Suppressor macrophage (primary cell): ENCODE results near the gene CUX1.
"Not testable (repeated sequence)": the region's sequence is repeated elsewhere in the genome, so short reads cannot be mapped to it uniquely, and the experiment has no call there.

Source experiments
- DNase-seq, 4 experiments: peaks; one replicate each; pipeline ENCODE4 v3.0.0-alpha.2; 2020 to 2022

Gene CUX1

GRCh38 chr7:102046373-102047117, 229.1 kb downstream of the CUX1 start:
- no peak for DNase-seq

DNA sequence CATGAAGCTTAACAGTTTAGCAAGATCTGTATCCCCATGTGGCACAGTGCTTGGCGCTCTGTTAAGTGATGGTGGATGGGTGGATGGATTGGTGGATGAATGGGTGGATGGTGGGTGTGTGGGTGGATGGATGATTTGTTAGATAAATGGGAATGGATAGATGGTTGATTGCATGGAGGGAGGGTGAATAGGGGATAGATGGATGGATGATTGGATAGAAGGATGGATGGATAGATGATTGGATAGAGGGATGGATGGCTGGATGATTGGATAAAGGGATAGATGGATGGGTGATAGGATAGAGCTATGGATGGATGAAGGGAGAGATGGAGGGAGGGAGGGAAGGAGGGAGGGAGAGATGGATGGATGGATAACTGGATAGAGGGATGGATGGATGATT, 229.7 kb downstream of the CUX1 start:
- no peak for DNase-seq

GRCh38 chr7:102049765-102050164, 232.3 kb downstream of the CUX1 start:
- DNase-seq = no peak

GRCh38 chr7:102050864-102051460, 233.5 kb downstream of the CUX1 start:
- no peak for DNase-seq

DNA sequence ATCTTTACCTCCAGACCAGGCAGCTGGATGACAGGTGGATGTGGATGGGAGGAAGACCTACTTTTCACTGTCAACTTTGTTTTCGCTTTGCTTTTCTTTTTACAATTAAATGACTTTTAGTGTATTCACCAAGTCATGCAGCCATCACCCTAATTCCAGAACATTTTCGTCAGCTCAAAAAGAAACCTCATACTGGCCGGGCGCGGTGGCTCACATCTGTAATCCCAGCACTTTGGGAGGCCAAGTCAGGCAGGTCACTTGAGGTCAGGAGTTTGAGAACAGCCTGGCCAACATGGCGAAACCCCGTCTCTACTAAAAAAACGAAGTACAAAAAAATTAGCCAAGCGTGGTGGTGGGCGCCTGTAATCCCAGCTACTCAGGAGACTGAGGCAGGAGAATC, 234.3 kb downstream of the CUX1 start:
- DNase-seq = not testable (repeated sequence)

DNA sequence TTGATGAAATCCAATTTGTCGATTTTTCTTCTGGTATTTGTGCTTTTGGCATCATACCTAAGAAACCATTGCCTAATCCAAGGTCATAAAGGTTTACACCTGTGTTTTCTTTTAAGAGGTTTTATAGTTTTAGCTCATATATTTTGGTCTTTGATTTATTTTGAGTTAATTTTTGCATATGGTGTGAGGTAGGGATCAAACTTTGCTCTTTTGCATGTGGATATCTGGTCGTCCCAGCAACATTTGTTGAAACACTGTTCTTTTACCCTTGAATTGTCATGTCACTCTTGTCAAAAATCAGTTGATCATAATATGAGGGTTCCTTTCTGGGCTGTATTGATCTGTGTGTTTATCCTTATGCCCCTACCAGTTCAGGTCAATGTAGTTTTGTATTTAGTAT, 236.7 kb downstream of the CUX1 start:
- no peak for DNase-seq

GRCh38 chr7:102055181-102055976, 238.0 kb downstream of the CUX1 start:
- DNase-seq = no peak

GRCh38 chr7:102059524-102059923, 242.1 kb downstream of the CUX1 start:
- DNase-seq = no peak

DNA sequence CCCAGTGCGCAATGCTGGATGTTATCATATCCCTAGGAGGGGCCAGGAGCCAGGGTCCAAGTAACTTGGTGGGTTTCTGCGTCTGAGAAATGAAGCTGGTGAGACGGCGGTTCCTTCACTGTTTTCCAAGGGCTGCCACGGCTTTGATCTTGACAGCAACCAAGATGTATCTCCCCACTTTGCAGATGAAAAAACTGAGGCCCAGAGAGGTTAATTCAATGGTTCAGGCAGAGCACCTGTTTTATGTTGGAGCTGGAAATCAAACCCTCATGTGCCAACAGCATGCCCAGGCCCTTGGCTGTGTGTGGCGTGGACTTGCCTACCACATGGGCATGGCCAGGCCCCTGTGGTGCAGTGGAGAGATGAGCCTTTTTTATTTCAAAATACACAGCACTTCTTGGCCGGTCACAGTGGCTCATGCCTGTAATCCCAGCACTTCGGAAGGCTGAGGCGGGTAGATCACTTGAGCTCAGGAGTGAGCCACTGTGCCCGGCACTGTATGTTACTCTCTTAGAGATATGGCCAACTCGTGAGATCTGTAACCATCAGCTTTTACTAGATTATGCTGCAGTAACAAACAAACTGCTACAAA, 244.0 kb downstream of the CUX1 start:
- DNase-seq = no peak

- DNase-seq = peak; percentile 95 to 99 (median 97)
Observed at GRCh38 chr7:102061981-102062390, 244.6 kb downstream of the CUX1 start.

DNA sequence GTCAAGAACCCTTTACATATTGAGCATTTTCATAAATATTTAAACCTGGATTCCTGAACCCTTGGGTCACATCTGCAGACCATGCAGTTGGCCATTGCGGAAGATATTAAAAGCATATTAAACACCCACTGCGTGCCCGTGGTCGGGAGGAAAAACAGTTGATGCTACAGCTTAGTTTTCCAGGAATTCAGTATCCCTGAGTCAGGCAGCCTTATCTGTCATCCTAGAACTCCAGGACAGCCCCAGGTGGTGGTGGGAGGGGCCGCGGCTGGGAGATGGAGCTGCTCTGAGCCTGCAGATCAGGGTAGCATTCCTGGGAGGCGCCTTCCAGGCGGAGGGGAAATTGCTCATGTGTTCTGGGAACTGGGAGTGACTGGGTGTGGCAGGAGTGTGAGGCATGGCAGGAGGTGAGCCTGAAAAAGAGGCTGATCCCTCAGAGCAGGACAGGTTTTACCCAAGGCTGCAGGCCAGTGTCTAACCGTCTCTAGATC, 246.3 kb downstream of the CUX1 start:
- no peak for DNase-seq

DNA sequence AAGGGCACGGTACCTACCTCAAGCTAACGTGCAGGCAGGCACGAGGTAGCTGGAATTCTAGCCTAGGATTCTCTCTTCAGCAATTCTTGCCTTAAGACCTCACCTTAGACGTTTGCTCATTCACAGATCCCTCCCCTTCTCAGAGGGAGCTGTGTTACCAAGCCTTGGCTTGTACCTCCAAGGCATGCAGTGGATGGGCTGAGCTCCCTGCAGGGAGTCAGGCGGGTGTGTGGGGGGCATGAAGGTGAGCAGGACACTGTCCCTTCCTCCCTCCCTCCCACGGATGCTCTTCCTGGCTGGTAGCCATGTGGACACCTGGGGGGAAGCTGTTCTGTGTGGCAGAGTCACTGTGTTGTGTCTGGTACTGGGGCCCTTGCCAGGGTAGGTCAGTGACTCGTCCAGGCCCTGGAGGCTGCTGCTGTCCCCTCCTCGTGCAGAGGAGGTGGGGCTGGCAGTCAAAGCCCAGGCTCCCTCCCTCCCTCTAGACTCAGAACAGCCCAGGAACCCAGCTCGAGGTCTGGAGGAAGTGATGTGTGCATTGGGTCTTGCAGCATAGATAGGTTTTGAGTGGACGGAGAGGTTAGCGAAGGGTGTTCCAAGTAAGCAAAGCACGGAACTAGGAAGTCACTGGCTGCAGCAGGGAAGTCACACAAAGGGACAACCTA, 247.1 kb downstream of the CUX1 start:
- DNase-seq = peak; percentile 88 to 96 (median 92)

DNA sequence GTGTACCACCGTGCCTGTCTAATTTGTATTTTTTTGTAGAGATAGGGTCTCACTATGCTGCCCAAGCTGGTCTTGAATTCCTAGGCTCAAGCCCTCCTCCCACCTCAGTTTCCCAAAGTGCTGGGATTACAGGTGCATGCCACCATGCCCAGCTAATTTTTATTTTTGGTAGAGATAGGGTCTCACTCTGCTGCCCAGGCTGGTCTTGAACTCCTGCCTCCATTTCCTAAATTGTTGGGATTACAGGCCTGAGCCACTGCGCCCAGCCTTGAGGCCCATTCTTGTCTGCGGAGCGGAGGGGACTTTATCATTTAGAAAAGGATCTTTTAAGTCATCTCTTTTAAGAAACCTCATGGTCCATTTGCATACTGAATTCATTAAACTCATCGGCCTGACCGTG, 247.8 kb downstream of the CUX1 start:
- no peak for DNase-seq

GRCh38 chr7:102066476-102066875, 249.1 kb downstream of the CUX1 start:
- DNase-seq = no peak

GRCh38 chr7:102068846-102069245, 251.4 kb downstream of the CUX1 start:
- no peak for DNase-seq

GRCh38 chr7:102069931-102070629, 252.7 kb downstream of the CUX1 start:
- DNase-seq = no peak

GRCh38 chr7:102072003-102072402, 254.6 kb downstream of the CUX1 start:
- DNase-seq = no peak

GRCh38 chr7:102072636-102073209, 255.3 kb downstream of the CUX1 start:
- no peak for DNase-seq

GRCh38 chr7:102073931-102074880, 256.8 kb downstream of the CUX1 start:
- DNase-seq = no peak

DNA sequence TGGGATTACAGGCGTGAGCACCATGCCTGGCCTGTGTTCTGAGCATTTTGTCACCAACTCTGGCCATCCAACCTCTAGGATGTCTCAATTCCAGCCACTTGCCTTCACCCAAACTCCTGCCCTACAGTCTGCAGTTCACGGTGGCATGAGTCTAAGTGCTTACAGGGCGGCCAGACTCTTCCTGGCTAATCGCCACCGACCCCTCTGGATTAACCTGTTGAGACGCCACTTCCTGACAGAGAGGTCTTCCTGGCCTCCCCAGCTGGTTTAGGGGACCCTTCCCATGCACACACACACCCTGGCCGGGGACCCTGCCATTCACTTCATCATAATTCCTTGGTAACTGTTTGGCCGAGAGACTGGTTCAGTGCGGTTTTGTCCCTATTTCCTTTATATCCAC, 257.7 kb downstream of the CUX1 start:
- no peak for DNase-seq
